ENCODE results near the gene MPND. TPM values are rescaled to one million over a fixed set of nuclear protein-coding genes. Genes with fewer than 3 reads are reported as not detected.
A peak's percentile ranks its signal among the peaks of the same experiment; 100 is the strongest.

Gene MPND
- total RNA-seq, 2 donors from 2014 or later = 5.8 to 10.8 TPM

DNA sequence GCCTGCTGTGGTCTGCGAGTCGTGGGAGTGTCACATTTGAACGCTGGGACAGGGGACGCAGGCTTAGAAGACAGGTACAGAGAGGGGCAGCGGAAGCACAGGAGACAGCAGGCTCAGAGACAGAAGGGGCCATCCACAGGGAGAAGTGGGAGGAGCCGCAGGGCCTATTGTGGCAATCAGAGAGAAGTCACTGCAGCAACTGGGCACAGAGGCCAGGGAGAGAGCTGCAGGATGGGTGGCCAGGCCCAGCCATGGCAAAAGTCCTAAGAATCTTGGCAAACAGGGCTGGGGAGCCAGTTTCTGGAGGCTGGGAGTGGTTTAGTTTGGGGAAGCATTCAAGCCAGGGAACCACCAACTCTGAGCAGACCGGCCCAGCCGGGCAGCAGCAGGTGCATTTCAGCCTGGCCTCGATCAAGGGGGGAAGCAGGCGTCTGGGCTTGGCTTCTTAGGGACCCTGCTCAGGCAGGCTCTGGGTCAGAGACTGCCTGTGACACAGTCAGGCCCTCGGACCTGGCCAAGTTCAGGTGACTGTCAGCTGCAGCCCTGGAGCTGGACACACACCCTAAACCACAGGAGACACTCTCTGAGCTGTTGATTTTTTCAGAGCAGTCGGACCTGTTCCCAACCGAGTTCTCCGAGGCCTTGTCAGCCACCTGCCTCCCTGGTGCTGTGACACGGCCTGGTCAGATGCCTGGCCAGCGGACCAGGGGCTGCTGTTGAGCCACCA, 45.1 kb downstream of the MPND start:
- H3K9me3 ChIP-seq = no peaks in the 10 kb centered on the region
- H3K27me3 ChIP-seq (replicated peaks; ENCODE audit: insufficient read depth) = no peaks in the 10 kb centered on the region
- H3K4me3 ChIP-seq = no peak overlapping the region
- TF ChIP-seq, protein P1, sequence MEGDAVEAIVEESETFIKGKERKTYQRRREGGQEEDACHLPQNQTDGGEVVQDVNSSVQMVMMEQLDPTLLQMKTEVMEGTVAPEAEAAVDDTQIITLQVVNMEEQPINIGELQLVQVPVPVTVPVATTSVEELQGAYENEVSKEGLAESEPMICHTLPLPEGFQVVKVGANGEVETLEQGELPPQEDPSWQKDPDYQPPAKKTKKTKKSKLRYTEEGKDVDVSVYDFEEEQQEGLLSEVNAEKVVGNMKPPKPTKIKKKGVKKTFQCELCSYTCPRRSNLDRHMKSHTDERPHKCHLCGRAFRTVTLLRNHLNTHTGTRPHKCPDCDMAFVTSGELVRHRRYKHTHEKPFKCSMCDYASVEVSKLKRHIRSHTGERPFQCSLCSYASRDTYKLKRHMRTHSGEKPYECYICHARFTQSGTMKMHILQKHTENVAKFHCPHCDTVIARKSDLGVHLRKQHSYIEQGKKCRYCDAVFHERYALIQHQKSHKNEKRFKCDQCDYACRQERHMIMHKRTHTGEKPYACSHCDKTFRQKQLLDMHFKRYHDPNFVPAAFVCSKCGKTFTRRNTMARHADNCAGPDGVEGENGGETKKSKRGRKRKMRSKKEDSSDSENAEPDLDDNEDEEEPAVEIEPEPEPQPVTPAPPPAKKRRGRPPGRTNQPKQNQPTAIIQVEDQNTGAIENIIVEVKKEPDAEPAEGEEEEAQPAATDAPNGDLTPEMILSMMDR (IDR thresholded peaks at IDR 0.05) = no peak
- ATAC-seq (ENCODE audit: insufficient number of reproducible peaks, low FRiP score, low read depth) (no peak), DNase-seq (ENCODE audit: low spot score) (no peak)
- H3K27ac ChIP-seq = peak overlapping the region; percentile 41 to 60
- H3K4me1 ChIP-seq (ENCODE audit: control insufficient read depth in 1 of 2, low read depth in 2 of 2) = peaks cover 40 to 55% of the 10 kb centered on the region in 2 donors
- no peaks in the 10 kb centered on the region for H3K36me3 ChIP-seq

DNA sequence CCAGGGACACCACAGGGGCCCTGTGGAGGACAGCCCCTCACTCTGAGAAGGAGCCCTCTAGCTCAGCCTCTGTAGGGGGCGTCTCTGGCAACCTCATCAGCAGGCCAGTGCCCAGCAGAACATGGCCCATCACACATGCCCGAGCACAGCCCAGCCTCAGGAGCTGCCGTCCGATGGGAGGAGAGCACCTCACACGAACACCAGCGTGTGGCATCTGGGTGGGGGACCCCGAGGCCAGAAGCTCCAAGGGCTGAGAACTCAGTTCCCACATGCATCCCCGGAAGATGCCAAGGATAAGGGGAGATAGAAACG, 45.7 kb downstream of the MPND start:
- DNase-seq (ENCODE audit: low spot score) (no peak), ATAC-seq (ENCODE audit: insufficient number of reproducible peaks, low FRiP score, low read depth) (no peak)
- H3K4me1 ChIP-seq (ENCODE audit: control insufficient read depth in 1 of 2, low read depth in 2 of 2) = peaks cover 44 to 59% of the 10 kb centered on the region in 2 donors
- H3K4me3 ChIP-seq = no peak overlapping the region
- H3K9me3 ChIP-seq = no peaks in the 10 kb centered on the region
- H3K36me3 ChIP-seq = no peaks in the 10 kb centered on the region
- no peaks in the 10 kb centered on the region for H3K27me3 ChIP-seq (replicated peaks; ENCODE audit: insufficient read depth)
- peak overlapping the region; percentile 41 to 60 for H3K27ac ChIP-seq
- TF ChIP-seq, protein P1 (IDR thresholded peaks at IDR 0.05) = no peak

DNA sequence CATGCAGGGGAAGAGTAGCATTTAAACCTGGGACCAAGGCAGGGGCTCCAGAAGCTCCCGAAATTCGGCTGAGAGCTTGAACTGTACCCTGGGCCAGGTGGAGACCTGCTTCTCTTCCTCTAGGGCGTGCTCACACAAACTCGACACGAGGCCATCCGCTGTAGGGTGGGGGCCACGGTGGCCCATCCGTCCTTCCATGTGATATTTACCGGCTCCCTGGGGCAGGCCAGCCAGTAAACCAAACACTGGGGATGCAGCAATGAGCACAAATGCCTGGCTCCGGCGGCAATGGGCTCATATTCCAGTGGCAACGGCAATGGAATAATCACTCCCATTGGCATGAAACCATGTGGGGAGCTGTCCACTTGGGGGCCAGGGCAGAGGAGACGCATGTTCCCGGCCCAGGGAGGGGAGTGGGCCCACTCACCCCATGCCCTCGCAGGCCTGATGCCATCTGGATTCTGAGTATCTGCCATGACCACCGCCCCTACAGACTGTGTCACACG, 46.2 kb downstream of the MPND start:
- DNase-seq (ENCODE audit: low spot score) (no peak), ATAC-seq (ENCODE audit: insufficient number of reproducible peaks, low FRiP score, low read depth) (no peak)
- Histone ChIP-seq H3K4me1 (ENCODE audit: control insufficient read depth in 1 of 2, low read depth in 2 of 2) (peaks cover 49 to 64% of the 10 kb centered on the region in 2 donors), H3K27me3 (replicated peaks; ENCODE audit: insufficient read depth) (no peaks in the 10 kb centered on the region), H3K9me3 (no peaks in the 10 kb centered on the region), H3K4me3 (no peak overlapping the region), H3K27ac (peak overlapping the region; percentile 9 to 56), H3K36me3 (no peaks in the 10 kb centered on the region)
- TF ChIP-seq, protein P1 (IDR thresholded peaks at IDR 0.05) = no peak

DNA sequence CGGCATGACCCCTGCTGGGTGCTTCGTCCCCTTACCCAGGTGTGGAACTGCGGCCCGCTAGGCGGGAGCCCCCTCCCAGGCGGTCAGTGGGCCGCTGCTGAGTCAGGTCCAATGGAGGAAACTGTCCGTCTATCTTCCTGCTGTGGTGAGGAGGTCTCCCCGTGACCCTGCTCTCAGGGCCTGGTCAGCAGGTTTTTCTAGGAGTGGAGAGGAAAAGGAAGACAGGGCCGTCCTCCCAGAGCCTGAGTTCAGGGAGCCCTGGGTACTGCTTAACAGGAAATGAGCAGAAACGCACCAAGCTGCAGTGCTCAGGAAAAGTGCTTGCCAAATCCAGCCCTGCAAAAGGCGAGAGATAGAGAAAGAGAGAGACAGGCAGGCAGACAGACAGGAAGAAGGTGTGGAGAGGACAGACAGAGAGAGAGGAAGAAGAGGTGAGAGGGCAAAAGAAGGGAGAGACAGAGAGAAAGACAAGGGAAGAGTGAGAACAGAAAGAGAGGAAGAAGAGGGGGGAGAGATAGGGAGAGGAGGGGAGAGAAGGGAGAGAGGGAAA, 46.7 kb downstream of the MPND start:
- Histone ChIP-seq H3K36me3 (no peaks in the 10 kb centered on the region), H3K4me1 (ENCODE audit: control insufficient read depth in 1 of 2, low read depth in 2 of 2) (peaks cover 53 to 70% of the 10 kb centered on the region in 2 donors), H3K9me3 (no peaks in the 10 kb centered on the region), H3K27ac (peak overlapping the region; percentile 9 to 56), H3K27me3 (replicated peaks; ENCODE audit: insufficient read depth) (no peaks in the 10 kb centered on the region), H3K4me3 (peak overlapping the region; percentile 56)
- TF ChIP-seq, protein P1 (IDR thresholded peaks at IDR 0.05) = no peak
- ATAC-seq (ENCODE audit: insufficient number of reproducible peaks, low FRiP score, low read depth) (no peak), DNase-seq (ENCODE audit: low spot score) (no peak)

DNA sequence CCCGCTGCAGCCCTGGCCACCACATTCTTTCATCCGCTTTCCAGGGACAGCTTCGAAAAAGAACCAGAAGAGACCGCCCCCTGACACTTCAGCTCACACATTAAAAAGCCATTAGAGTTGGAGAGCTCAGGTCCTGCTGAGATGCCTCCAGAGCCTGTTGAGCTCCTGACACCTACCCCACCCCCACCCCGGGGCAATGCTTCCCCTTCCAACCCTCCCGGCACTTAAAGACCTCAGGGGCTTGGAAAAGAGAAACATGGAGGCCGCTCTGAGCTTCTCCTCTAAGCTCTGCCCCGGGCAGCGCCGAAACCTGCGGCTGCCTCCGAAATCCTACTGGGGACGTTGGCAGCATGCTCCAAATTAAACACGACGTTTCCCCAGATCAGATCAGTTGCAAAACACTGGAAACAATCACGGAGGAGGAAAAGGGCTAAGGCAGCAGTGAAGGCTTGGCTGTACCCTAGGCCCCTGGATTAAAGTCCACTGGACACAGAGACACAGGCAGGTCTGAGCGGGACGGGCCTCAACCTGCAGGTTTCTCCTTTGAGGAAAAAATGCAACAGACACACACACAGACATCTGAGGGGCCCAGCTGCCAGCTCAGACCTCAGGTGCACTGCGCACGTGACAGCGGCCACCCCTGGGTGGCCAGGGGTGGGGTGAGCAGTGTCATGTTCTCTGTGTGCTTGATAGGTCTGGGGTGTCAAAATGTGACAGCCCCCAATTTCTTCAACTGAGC, 47.4 kb downstream of the MPND start:
- DNase-seq (ENCODE audit: low spot score) (no peak), ATAC-seq (ENCODE audit: insufficient number of reproducible peaks, low FRiP score, low read depth) (no peak)
- Histone ChIP-seq H3K9me3 (no peaks in the 10 kb centered on the region), H3K36me3 (no peaks in the 10 kb centered on the region), H3K27me3 (replicated peaks; ENCODE audit: insufficient read depth) (no peaks in the 10 kb centered on the region), H3K4me3 (peak overlapping the region; percentile 56), H3K27ac (peak overlapping the region; percentile 9 to 56), H3K4me1 (ENCODE audit: control insufficient read depth in 1 of 2, low read depth in 2 of 2) (peaks cover 53 to 70% of the 10 kb centered on the region in 2 donors)
- TF ChIP-seq, protein P1 (IDR thresholded peaks at IDR 0.05) = no peak

Data from thoracic aorta (tissue), 2 donors.